NCI-H1417 treated with DMSO at 0.1 percent for 48 hours (cell line): Measurements from ENCODE around the gene KIF26A.

Experiments used
- DNase-seq: peaks from one replicate; lab custom pipeline; 2025; lab: John Stamatoyannopoulos, UW

KIF26A gene

GRCh38 chr14:104101086-104101621 lies 37.2 kb upstream of the KIF26A start:
- no peak for DNase-seq

- no peak for DNase-seq
Measured at GRCh38 chr14:104101651-104102281, 36.6 kb upstream of the KIF26A start.

GRCh38 chr14:104102282-104102914 lies 36.0 kb upstream of the KIF26A start:
- DNase-seq, result no peak

- no peak for DNase-seq
Measured at GRCh38 chr14:104103061-104103445, 35.3 kb upstream of the KIF26A start.

- no peak for DNase-seq
Measured at GRCh38 chr14:104103446-104104075, 34.8 kb upstream of the KIF26A start.

- no peak for DNase-seq
Measured at GRCh38 chr14:104104076-104104901, 34.1 kb upstream of the KIF26A start.

GRCh38 chr14:104105071-104105821 lies 33.1 kb upstream of the KIF26A start:
- no peak for DNase-seq

GRCh38 chr14:104105822-104106470 lies 32.4 kb upstream of the KIF26A start:
- DNase-seq, result no peak

- DNase-seq, result no peak
Measured at GRCh38 chr14:104106471-104106991, 31.9 kb upstream of the KIF26A start.

- no peak for DNase-seq
Measured at GRCh38 chr14:104107101-104107581, 31.2 kb upstream of the KIF26A start.

GRCh38 chr14:104107611-104108569 lies 30.5 kb upstream of the KIF26A start:
- DNase-seq, result no peak

GRCh38 chr14:104108570-104109541 lies 29.5 kb upstream of the KIF26A start:
- DNase-seq, result no peak

- DNase-seq, result no peak
Measured at GRCh38 chr14:104109731-104110361, 28.5 kb upstream of the KIF26A start.

GRCh38 chr14:104110491-104111209 lies 27.7 kb upstream of the KIF26A start:
- no peak for DNase-seq

GRCh38 chr14:104111301-104112112 lies 26.9 kb upstream of the KIF26A start:
- DNase-seq, result no peak

GRCh38 chr14:104112113-104112505 lies 26.3 kb upstream of the KIF26A start:
- DNase-seq, result no peak
